ENCODE data around the gene RBM17.

Gene RBM17

GRCh38 chr10:6071181-6072175 lies 17.4 kb upstream of the RBM17 start:
- no peak overlapping the region for H3K4me3 ChIP-seq (ENCODE audit: low read depth, low read length)
- TF ChIP-seq, protein P1, sequence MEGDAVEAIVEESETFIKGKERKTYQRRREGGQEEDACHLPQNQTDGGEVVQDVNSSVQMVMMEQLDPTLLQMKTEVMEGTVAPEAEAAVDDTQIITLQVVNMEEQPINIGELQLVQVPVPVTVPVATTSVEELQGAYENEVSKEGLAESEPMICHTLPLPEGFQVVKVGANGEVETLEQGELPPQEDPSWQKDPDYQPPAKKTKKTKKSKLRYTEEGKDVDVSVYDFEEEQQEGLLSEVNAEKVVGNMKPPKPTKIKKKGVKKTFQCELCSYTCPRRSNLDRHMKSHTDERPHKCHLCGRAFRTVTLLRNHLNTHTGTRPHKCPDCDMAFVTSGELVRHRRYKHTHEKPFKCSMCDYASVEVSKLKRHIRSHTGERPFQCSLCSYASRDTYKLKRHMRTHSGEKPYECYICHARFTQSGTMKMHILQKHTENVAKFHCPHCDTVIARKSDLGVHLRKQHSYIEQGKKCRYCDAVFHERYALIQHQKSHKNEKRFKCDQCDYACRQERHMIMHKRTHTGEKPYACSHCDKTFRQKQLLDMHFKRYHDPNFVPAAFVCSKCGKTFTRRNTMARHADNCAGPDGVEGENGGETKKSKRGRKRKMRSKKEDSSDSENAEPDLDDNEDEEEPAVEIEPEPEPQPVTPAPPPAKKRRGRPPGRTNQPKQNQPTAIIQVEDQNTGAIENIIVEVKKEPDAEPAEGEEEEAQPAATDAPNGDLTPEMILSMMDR (IDR thresholded peaks at IDR 0.05; ENCODE audit: low read depth, low read length, missing control alignments): no peak
- DNase-seq (ENCODE audit: low read depth): no peak

DNA sequence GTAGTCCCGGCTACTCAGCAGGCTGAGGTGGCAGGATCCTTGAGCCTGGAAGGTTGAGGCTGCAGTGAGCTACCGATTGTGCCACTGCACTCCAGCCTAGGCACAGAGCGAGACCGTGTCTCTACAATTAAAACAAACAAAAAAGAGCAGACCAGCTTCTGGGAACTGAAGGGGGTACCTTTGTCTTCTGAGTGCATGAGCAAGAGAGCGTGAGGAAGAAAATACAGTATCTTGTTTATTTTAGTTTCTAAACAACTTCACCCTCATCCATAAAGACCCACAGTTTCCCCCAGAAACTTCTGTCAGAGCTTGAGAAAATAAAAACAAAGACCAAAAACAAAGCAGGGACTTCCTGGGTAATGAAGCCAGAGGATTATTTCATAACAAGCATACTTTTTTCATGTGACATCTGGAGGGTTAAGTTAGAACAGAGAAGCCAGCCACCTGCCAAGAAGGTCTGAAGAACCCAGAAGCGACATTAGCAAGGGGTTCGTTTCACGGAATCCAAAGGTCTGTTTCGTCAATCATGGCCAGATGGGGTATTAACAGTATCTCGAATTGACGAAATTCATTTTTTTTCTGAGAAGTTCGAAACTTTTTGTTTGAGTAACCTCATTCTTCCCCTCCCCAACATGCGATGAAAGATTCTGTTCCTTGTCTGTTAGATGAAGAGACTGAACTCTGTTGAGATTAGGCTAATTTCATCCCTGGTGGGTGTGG lies 16.5 kb upstream of the RBM17 start:
- TF ChIP-seq, protein P1 (IDR thresholded peaks at IDR 0.05; ENCODE audit: low read depth, low read length, missing control alignments): no peak
- peak; percentile 49 for DNase-seq (ENCODE audit: low read depth)
- H3K4me3 ChIP-seq (ENCODE audit: low read depth, low read length): peak overlapping the region; percentile 2; the same call in 1 of the 2 replicates

GRCh38 chr10:6074489-6075301 lies 14.1 kb upstream of the RBM17 start:
- no peak overlapping the region for H3K4me3 ChIP-seq (ENCODE audit: low read depth, low read length)
- no peak for DNase-seq (ENCODE audit: low read depth)
- TF ChIP-seq, protein P1 (IDR thresholded peaks at IDR 0.05; ENCODE audit: low read depth, low read length, missing control alignments): no peak

GRCh38 chr10:6077071-6077675 lies 11.7 kb upstream of the RBM17 start:
- TF ChIP-seq, protein P1 (IDR thresholded peaks at IDR 0.05; ENCODE audit: low read depth, low read length, missing control alignments): no peak
- DNase-seq (ENCODE audit: low read depth): no peak
- no peak overlapping the region for H3K4me3 ChIP-seq (ENCODE audit: low read depth, low read length)

GRCh38 chr10:6079044-6079443 lies 9.8 kb upstream of the RBM17 start:
- no peak for DNase-seq (ENCODE audit: low read depth)
- H3K4me3 ChIP-seq (ENCODE audit: low read depth, low read length): no peak overlapping the region
- TF ChIP-seq, protein P1 (IDR thresholded peaks at IDR 0.05; ENCODE audit: low read depth, low read length, missing control alignments): no peak

- TF ChIP-seq, protein P1 (IDR thresholded peaks at IDR 0.05; ENCODE audit: low read depth, low read length, missing control alignments): no peak
- no peak overlapping the region for H3K4me3 ChIP-seq (ENCODE audit: low read depth, low read length)
- DNase-seq (ENCODE audit: low read depth): no peak
These were observed 8.3 kb upstream of the RBM17 start for GRCh38 chr10:6080417-6080973.

Measured in GM12864 (cell line).